SK-N-SH treated with all-trans-retinoic acid at 6 μM for 48 hours (cell line): Measurements from ENCODE around the gene MTCL1.
A peak's percentile ranks its signal among the peaks of the same experiment; 100 is the strongest.

Source experiments
- ATAC-seq: fragments of 200-7000 bp; cut with Tn5 transposase; 3 replicates; pipeline ENCODE4 v1.9.1; 2020; ENCODE audit warnings: mild to moderate bottlenecking, moderate library complexity
- ARNTL ChIP-seq: fragments of 450-650 bp; formaldehyde crosslinking; IDR thresholded peaks from 2 replicates; pipeline ENCODE4 v1.5.0; 2020; ENCODE audit warnings: low read depth, mild to moderate bottlenecking, moderate library complexity, borderline replicate concordance
- BACH2 ChIP-seq: fragments of 250-450 bp; sonication (Bioruptor Pico); IDR thresholded peaks from 2 replicates; pipeline ENCODE4 v1.9.0; 2021; ENCODE audit warnings: mild to moderate bottlenecking, borderline replicate concordance
- CSDC2 ChIP-seq: fragments of 250-450 bp; sonication (Bioruptor Pico); IDR thresholded peaks from 2 replicates; pipeline ENCODE4 v1.5.0; 2020; ENCODE audit warnings: mild to moderate bottlenecking, moderate library complexity
- CSRNP3 ChIP-seq: fragments of 250-450 bp; sonication (Bioruptor Pico); IDR thresholded peaks from 2 replicates; pipeline ENCODE4 v1.5.1; 2021; ENCODE audit warnings: mild to moderate bottlenecking, moderate library complexity
- ESRRG ChIP-seq: fragments of 250-450 bp; sonication (Bioruptor Pico); IDR thresholded peaks from 2 replicates; pipeline ENCODE4 v1.6.1; 2021; ENCODE audit warnings: mild to moderate bottlenecking
- GLIS3 ChIP-seq: fragments of 250-450 bp; sonication (Bioruptor Pico); IDR thresholded peaks from 2 replicates; pipeline ENCODE4 v1.5.0; 2020; ENCODE audit warnings: mild to moderate bottlenecking, moderate library complexity
- ISL1 ChIP-seq: fragments of 250-450 bp; sonication (Bioruptor Pico); IDR thresholded peaks from 2 replicates; pipeline ENCODE4 v2.1.2; 2022; ENCODE audit warnings: mild to moderate bottlenecking, moderate library complexity
- OSR1 ChIP-seq: fragments of 250-450 bp; sonication (Bioruptor Pico); IDR thresholded peaks from 2 replicates; pipeline ENCODE4 v1.8.0; 2022; ENCODE audit warnings: moderate library complexity, mild to moderate bottlenecking, inconsistent platforms
- PPARA ChIP-seq: fragments of 250-450 bp; sonication (Bioruptor Pico); IDR thresholded peaks from 2 replicates; pipeline ENCODE4 v1.5.0; 2020; ENCODE audit warnings: mild to moderate bottlenecking, borderline replicate concordance
- RARB ChIP-seq: fragments of 250-450 bp; sonication (Bioruptor Pico); IDR thresholded peaks from 2 replicates; pipeline ENCODE4 v1.8.0; 2021; ENCODE audit warnings: mild to moderate bottlenecking, moderate library complexity
- SNAI2 ChIP-seq: fragments of 250-450 bp; sonication (Bioruptor Pico); IDR thresholded peaks from 2 replicates; pipeline ENCODE4 v1.5.0; 2020; ENCODE audit warnings: mild to moderate bottlenecking, moderate library complexity
- TCF4 ChIP-seq: fragments of 250-450 bp; sonication (Bioruptor Pico); IDR thresholded peaks from 2 replicates; pipeline ENCODE4 v1.8.0; 2021; ENCODE audit warnings: mild to moderate bottlenecking, moderate library complexity, borderline replicate concordance
- TOX ChIP-seq: fragments of 250-450 bp; sonication (Bioruptor Pico); IDR thresholded peaks from 2 replicates; pipeline ENCODE4 v1.8.0; 2021; ENCODE audit warnings: mild to moderate bottlenecking, moderate library complexity, borderline replicate concordance
- ZC3H10 ChIP-seq: fragments of 250-450 bp; sonication (Bioruptor Pico); IDR thresholded peaks from 2 replicates; pipeline ENCODE4 v1.5.1; 2021; ENCODE audit warnings: mild to moderate bottlenecking, moderate library complexity
- ZFP3 ChIP-seq: fragments of 250-450 bp; sonication (Bioruptor Pico); IDR thresholded peaks from 2 replicates; pipeline ENCODE4 v1.5.0; 2020; ENCODE audit warnings: mild to moderate bottlenecking, moderate library complexity
- ZFP30 ChIP-seq: fragments of 450-650 bp; formaldehyde crosslinking; IDR thresholded peaks from 2 replicates; pipeline ENCODE4 v1.5.0; 2022; ENCODE audit warnings: mild to moderate bottlenecking, moderate library complexity
- ZNF565 ChIP-seq: fragments of 450-650 bp; formaldehyde crosslinking; conservative IDR thresholded peaks from 2 replicates; pipeline ENCODE4 v1.5.0; 2020; ENCODE audit warnings: low read depth, mild to moderate bottlenecking, moderate library complexity
- ZNF70 ChIP-seq: fragments of 450-650 bp; formaldehyde crosslinking; IDR thresholded peaks from 2 replicates; pipeline ENCODE4 v1.5.0; 2020; ENCODE audit warnings: mild to moderate bottlenecking, moderate library complexity
- ZNF8 ChIP-seq: fragments of 450-650 bp; formaldehyde crosslinking; IDR thresholded peaks from 2 replicates; pipeline ENCODE4 v1.5.0; 2020; ENCODE audit warnings: mild to moderate bottlenecking, moderate library complexity
- TF ChIP-seq, protein P1 (sequence below): fragments of 250-450 bp; sonication (Bioruptor Pico); IDR thresholded peaks from 2 replicates; pipeline ENCODE4 v1.8.0; 2020; ENCODE audit warnings: mild to moderate bottlenecking, moderate library complexity, borderline replicate concordance
- TF ChIP-seq, protein P2 (sequence below): fragments of 250-450 bp; sonication (Bioruptor Pico); IDR thresholded peaks from 2 replicates; pipeline ENCODE4 v1.5.1; 2020; ENCODE audit warnings: low read depth, mild to moderate bottlenecking, moderate library complexity
- TF ChIP-seq, protein P3 (sequence below): fragments of 250-450 bp; sonication (Bioruptor Pico); IDR thresholded peaks from 2 replicates; pipeline ENCODE4 v1.8.0; 2021; ENCODE audit warnings: low read depth, mild to moderate bottlenecking, moderate library complexity, borderline replicate concordance

Gene MTCL1

GRCh38 chr18:8744656-8745055 is 39.3 kb downstream of the MTCL1 start:
- TF ChIP-seq, protein P1, sequence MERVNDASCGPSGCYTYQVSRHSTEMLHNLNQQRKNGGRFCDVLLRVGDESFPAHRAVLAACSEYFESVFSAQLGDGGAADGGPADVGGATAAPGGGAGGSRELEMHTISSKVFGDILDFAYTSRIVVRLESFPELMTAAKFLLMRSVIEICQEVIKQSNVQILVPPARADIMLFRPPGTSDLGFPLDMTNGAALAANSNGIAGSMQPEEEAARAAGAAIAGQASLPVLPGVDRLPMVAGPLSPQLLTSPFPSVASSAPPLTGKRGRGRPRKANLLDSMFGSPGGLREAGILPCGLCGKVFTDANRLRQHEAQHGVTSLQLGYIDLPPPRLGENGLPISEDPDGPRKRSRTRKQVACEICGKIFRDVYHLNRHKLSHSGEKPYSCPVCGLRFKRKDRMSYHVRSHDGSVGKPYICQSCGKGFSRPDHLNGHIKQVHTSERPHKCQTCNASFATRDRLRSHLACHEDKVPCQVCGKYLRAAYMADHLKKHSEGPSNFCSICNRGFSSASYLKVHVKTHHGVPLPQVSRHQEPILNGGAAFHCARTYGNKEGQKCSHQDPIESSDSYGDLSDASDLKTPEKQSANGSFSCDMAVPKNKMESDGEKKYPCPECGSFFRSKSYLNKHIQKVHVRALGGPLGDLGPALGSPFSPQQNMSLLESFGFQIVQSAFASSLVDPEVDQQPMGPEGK = no peak
- TF ChIP-seq GLIS3 (CRISPR knock-in tag) (no peak), ISL1 (CRISPR knock-in tag) (no peak), CSRNP3 (CRISPR knock-in tag) (no peak), ZFP30 (CRISPR knock-in tag) (no peak), ZFP3 (CRISPR knock-in tag) (no peak), TOX (no peak)
- TF ChIP-seq, protein P2, sequence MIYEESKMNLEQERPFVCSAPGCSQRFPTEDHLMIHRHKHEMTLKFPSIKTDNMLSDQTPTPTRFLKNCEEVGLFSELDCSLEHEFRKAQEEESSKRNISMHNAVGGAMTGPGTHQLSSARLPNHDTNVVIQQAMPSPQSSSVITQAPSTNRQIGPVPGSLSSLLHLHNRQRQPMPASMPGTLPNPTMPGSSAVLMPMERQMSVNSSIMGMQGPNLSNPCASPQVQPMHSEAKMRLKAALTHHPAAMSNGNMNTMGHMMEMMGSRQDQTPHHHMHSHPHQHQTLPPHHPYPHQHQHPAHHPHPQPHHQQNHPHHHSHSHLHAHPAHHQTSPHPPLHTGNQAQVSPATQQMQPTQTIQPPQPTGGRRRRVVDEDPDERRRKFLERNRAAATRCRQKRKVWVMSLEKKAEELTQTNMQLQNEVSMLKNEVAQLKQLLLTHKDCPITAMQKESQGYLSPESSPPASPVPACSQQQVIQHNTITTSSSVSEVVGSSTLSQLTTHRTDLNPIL (CRISPR knock-in tag) = no peak
- no peak for ATAC-seq

DNA sequence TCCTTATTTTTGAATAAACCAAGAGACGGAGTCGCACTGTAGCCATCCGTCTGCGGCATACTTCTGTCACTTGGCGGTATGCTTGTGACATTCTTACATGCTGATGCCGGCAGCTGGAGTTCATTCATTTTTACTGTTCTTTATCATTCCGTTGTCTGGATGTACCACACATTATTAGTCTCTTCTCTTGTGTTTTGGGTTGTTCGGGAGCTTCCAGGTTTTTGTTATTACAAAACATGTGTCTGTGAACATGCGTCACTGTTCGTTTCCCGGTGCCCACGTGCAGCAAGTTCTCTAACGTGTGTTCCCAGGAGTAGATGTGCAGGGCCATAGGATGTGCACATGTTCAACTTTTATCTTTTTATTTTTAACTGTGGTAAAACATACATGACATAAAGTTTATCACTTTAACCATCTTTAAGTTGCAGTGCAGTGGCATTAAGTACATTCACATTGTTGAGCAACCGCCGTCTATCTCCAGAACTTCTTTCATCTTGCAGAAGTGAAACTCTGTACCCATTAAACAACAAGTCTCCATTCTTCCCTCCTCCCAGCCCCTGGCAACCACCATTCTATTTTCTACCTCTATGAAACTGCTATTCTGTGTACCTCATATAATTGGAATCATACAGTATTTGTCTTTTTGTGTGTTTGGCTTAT is 40.1 kb downstream of the MTCL1 start:
- TF ChIP-seq ISL1 (CRISPR knock-in tag) (no peak), ZNF8 (CRISPR knock-in tag) (no peak), BACH2 (CRISPR knock-in tag) (no peak), ZFP3 (CRISPR knock-in tag) (no peak), CSRNP3 (CRISPR knock-in tag) (no peak), GLIS3 (CRISPR knock-in tag) (no peak), ZNF565 (CRISPR knock-in tag) (no peak), RARB (CRISPR knock-in tag) (no peak), ESRRG (CRISPR knock-in tag) (no peak), ARNTL (CRISPR knock-in tag) (no peak), ZFP30 (CRISPR knock-in tag) (no peak), CSDC2 (no peak), SNAI2 (no peak)
- TF ChIP-seq, protein P3, sequence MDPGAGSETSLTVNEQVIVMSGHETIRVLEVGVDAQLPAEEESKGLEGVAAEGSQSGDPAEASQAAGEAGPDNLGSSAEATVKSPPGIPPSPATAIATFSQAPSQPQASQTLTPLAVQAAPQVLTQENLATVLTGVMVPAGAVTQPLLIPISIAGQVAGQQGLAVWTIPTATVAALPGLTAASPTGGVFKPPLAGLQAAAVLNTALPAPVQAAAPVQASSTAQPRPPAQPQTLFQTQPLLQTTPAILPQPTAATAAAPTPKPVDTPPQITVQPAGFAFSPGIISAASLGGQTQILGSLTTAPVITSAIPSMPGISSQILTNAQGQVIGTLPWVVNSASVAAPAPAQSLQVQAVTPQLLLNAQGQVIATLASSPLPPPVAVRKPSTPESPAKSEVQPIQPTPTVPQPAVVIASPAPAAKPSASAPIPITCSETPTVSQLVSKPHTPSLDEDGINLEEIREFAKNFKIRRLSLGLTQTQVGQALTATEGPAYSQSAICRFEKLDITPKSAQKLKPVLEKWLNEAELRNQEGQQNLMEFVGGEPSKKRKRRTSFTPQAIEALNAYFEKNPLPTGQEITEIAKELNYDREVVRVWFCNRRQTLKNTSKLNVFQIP = no peak
- TF ChIP-seq, protein P1 = no peak
- ATAC-seq = no peak

- ATAC-seq = peak; percentile 84
- TF ChIP-seq BACH2 (CRISPR knock-in tag) (no peak), ZNF8 (CRISPR knock-in tag) (no peak), ZC3H10 (CRISPR knock-in tag) (no peak), ZNF70 (no peak), SNAI2 (no peak), ZFP30 (CRISPR knock-in tag) (no peak), ESRRG (CRISPR knock-in tag) (no peak), ISL1 (CRISPR knock-in tag) (no peak), ZFP3 (CRISPR knock-in tag) (no peak), ZNF565 (CRISPR knock-in tag) (no peak), TCF4 (no peak), RARB (CRISPR knock-in tag) (no peak), OSR1 (no peak), PPARA (CRISPR knock-in tag) (no peak)
- TF ChIP-seq, protein P2 (CRISPR knock-in tag) = no peak
- TF ChIP-seq, protein P1 = no peak
These were observed 42.1 kb downstream of the MTCL1 start for GRCh38 chr18:8747440-8747937.
